ENCODE results near the gene SCPEP1.

- TF ChIP-seq POLR2AphosphoS5 (IDR thresholded peaks at IDR 0.05) (no peak), CTCF (IDR thresholded peaks at IDR 0.05; ENCODE audit: poor library complexity, severe bottlenecking) (no peak), REST (IDR thresholded peaks at IDR 0.05; ENCODE audit: borderline replicate concordance) (no peak), TAF1 (IDR thresholded peaks at IDR 0.05; ENCODE audit: low read depth) (no peak), EZH2 (IDR thresholded peaks at IDR 0.05; ENCODE audit: borderline replicate concordance, insufficient read depth, low read length, poor library complexity, severe bottlenecking) (no peak)
These were observed 25.0 kb downstream of the SCPEP1 start for GRCh38 chr17:57002904-57003303.
